GM12878 (cell line): Measurements from ENCODE around the gene GLT1D1. TPM values are rescaled to one million over a fixed set of nuclear protein-coding genes. Genes with fewer than 3 reads are reported as not detected.

ENCODE experiments used
- BACH1 ChIP-seq: fragments of 450-650 bp; IDR thresholded peaks from 2 replicates; pipeline ENCODE4 v1.6.1; 2017; ENCODE audit warnings: mild to moderate bottlenecking, borderline replicate concordance
- IRF3 ChIP-seq: fragments of 450-650 bp; IDR thresholded peaks from 2 replicates; pipeline ENCODE4 v1.6.1; 2014; ENCODE audit warnings: mild to moderate bottlenecking
- IRF4 ChIP-seq: IDR thresholded peaks from 2 replicates; pipeline ENCODE4 v1.6.1; 2011; ENCODE audit warnings: low read depth, low read length
- MXI1 ChIP-seq: fragments of 150-350 bp; IDR thresholded peaks from 2 replicates; pipeline ENCODE4 v1.6.1; 2011; ENCODE audit warnings: low read depth, mild to moderate bottlenecking, inconsistent platforms, low read length, improper control_type of control experiment
- NFIC ChIP-seq: IDR thresholded peaks from 2 replicates; pipeline ENCODE4 v1.6.1; 2012; ENCODE audit warnings: low read depth, mild to moderate bottlenecking, inconsistent platforms, low read length, moderate library complexity
- NFYB ChIP-seq: IDR thresholded peaks from 2 replicates; pipeline ENCODE4 v1.6.1; 2011; ENCODE audit warnings: low read depth, mild to moderate bottlenecking, low read length, improper control_type of control experiment, moderate library complexity; ENCODE audit not compliant: insufficient read depth
- POLR2AphosphoS5 ChIP-seq: IDR thresholded peaks from 2 replicates; pipeline ENCODE4 v1.6.1; 2011; ENCODE audit warnings: mild to moderate bottlenecking, low read length, inconsistent platforms
- RELA ChIP-seq: fragments of 450-650 bp; IDR thresholded peaks from 2 replicates; pipeline ENCODE4 v1.8.0; 2014; ENCODE audit warnings: borderline replicate concordance; ENCODE audit not compliant: partially characterized antibody
- SIX5 ChIP-seq: IDR thresholded peaks from 2 replicates; pipeline ENCODE4 v1.6.1; 2011; ENCODE audit warnings: mild to moderate bottlenecking, low read depth, low read length, moderate library complexity; ENCODE audit not compliant: severe bottlenecking
- TCF12 ChIP-seq: IDR thresholded peaks from 2 replicates; pipeline ENCODE4 v1.6.1; 2011; ENCODE audit warnings: low read depth, mild to moderate bottlenecking, low read length
- TCF7 ChIP-seq: IDR thresholded peaks from 2 replicates; pipeline ENCODE4 v1.6.1; 2014; ENCODE audit warnings: antibody characterized with exemption, borderline replicate concordance
- polyA plus RNA-seq, 11 experiments: library from polyadenylated mRNA; depleted of rRNA in 4 of 11; unstranded in 6 of 11; stranded (reverse) in 5 of 11; fragments of >200 nt; fragmentation: Nextera tagmentation in 4 of 11; fragmentation: Illumina TruSeq in 1 of 11; extraction: Ambion mirVana in 4 of 11; extraction: Trizol in 1 of 11; gene quantifications; 1 replicate in 1 of 11; 2 replicates in 10 of 11; pipeline versions ENCODE4 v1.2.1 to v1.2.3, GENCODE V29; 2011 to 2016; ENCODE audit warnings: inconsistent platforms in 2 of 11, missing spikeins in 2 of 11, low read depth in 1 of 11
- total RNA-seq, 4 experiments: library from RNA; depleted of rRNA in 3 of 4; stranded (reverse); fragments of >200 nt in 3 of 4; fragmentation: Illumina TruSeq in 1 of 4; extraction: Trizol in 1 of 4; gene quantifications; 2 replicates each; pipeline versions ENCODE4 v1.2.1 to v1.2.3, GENCODE V29; 2013 to 2021
- TF ChIP-seq, protein P1 (sequence below): fragments of 450-650 bp; IDR thresholded peaks from 2 replicates; pipeline ENCODE4 v1.6.1; 2016; ENCODE audit warnings: mild to moderate bottlenecking, moderate library complexity, borderline replicate concordance
- TF ChIP-seq, protein P2 (sequence below): IDR thresholded peaks from 2 replicates; pipeline ENCODE4 v1.6.1; 2011; ENCODE audit warnings: mild to moderate bottlenecking, low read depth, low read length, moderate library complexity; ENCODE audit not compliant: insufficient replicate concordance

The GLT1D1 gene
- total and polyA plus RNA-seq, 10 of the 15 experiments (the other 5 are each of a cell fraction or from before 2014, with no cell fraction given), result 0.42 to 62.8 (median 3.0) TPM

- TF ChIP-seq, protein P1, sequence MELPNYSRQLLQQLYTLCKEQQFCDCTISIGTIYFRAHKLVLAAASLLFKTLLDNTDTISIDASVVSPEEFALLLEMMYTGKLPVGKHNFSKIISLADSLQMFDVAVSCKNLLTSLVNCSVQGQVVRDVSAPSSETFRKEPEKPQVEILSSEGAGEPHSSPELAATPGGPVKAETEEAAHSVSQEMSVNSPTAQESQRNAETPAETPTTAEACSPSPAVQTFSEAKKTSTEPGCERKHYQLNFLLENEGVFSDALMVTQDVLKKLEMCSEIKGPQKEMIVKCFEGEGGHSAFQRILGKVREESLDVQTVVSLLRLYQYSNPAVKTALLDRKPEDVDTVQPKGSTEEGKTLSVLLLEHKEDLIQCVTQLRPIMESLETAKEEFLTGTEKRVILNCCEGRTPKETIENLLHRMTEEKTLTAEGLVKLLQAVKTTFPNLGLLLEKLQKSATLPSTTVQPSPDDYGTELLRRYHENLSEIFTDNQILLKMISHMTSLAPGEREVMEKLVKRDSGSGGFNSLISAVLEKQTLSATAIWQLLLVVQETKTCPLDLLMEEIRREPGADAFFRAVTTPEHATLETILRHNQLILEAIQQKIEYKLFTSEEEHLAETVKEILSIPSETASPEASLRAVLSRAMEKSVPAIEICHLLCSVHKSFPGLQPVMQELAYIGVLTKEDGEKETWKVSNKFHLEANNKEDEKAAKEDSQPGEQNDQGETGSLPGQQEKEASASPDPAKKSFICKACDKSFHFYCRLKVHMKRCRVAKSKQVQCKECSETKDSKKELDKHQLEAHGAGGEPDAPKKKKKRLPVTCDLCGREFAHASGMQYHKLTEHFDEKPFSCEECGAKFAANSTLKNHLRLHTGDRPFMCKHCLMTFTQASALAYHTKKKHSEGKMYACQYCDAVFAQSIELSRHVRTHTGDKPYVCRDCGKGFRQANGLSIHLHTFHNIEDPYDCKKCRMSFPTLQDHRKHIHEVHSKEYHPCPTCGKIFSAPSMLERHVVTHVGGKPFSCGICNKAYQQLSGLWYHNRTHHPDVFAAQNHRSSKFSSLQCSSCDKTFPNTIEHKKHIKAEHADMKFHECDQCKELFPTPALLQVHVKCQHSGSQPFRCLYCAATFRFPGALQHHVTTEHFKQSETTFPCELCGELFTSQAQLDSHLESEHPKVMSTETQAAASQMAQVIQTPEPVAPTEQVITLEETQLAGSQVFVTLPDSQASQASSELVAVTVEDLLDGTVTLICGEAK, result no peak
- TF ChIP-seq SIX5, result no peak
- TF ChIP-seq TCF7, result no peak
- TF ChIP-seq RELA, result no peak
- no peak for TF ChIP-seq IRF4
- no peak for TF ChIP-seq IRF3
- TF ChIP-seq, protein P2, sequence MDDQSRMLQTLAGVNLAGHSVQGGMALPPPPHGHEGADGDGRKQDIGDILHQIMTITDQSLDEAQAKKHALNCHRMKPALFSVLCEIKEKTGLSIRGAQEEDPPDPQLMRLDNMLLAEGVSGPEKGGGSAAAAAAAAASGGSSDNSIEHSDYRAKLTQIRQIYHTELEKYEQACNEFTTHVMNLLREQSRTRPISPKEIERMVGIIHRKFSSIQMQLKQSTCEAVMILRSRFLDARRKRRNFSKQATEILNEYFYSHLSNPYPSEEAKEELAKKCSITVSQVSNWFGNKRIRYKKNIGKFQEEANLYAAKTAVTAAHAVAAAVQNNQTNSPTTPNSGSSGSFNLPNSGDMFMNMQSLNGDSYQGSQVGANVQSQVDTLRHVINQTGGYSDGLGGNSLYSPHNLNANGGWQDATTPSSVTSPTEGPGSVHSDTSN, result no peak
- no peak for TF ChIP-seq BACH1
- TF ChIP-seq TCF12, result no peak
- TF ChIP-seq POLR2AphosphoS5, result no peak
- no peak for TF ChIP-seq NFIC
- TF ChIP-seq NFYB, result no peak
- no peak for TF ChIP-seq MXI1
Measured at GRCh38 chr12:128974881-128975280, 121.6 kb downstream of the GLT1D1 start (continued).
